Testis (tissue), 2 donors: Measurements from ENCODE around the gene ATP6V1B1.

ENCODE experiments used
- CTCF ChIP-seq, 3 experiments: fragments of 450-650 bp in 2 of 3; fragments of 200-600 bp in 1 of 3; sonication (generic) in 1 of 3; IDR thresholded peaks; one replicate each; pipeline ENCODE4 v1.5.1; 2016 to 2019; ENCODE audit warnings: antibody characterized with exemption in 3 of 3, mild to moderate bottlenecking in 2 of 3, moderate library complexity in 1 of 3
- POLR2A ChIP-seq: fragments of 450-650 bp; IDR thresholded peaks from one replicate; pipeline ENCODE4 v1.6.1; 2017; ENCODE audit warnings: antibody characterized with exemption, mild to moderate bottlenecking, moderate library complexity

DNA sequence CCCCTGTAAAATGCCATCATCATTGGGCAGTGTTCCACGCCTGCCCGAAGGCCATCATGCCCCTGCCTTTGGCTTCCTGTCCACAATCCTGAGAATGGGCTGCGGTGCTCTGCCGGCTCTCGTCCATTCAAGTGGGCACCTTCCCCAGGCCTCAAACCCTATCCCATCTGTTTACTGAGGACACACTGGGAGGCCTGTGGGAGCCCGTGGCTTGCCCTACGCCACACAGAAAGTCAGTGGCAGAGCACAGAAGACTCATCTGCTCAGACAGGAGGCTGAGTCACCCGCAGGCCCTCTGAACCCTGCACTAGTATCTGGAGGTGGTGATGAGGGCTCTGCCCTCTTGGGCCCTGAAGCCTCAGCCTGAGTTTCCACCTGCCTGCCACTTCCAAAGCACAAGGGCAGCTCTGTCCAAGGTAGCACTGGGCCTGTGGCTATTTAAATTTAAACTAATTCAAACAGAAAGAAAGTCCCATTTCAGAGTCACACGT lies 23.6 kb downstream of the ATP6V1B1 start:
- TF ChIP-seq CTCF (IDR thresholded peaks at IDR 0.05), result no peak
- no peak for TF ChIP-seq POLR2A
